Uterus (tissue), 2 donors: ENCODE results near the gene FRRS1L.

Experiments used
- POLR2A ChIP-seq, 2 donors: fragments of 450-650 bp; IDR thresholded peaks; one replicate each; pipeline ENCODE4 v1.6.1; 2016; ENCODE audit warnings: antibody characterized with exemption in 2 of 2, mild to moderate bottlenecking in 1 of 2, moderate library complexity in 1 of 2
- TF ChIP-seq, protein P1 (sequence below), 4 experiments: fragments of 200-600 bp in 2 of 4; fragments of 450-650 bp in 2 of 4; sonication (generic) in 2 of 4; IDR thresholded peaks; one replicate each; pipeline ENCODE4 v1.5.1; 2016 to 2019; ENCODE audit warnings: antibody characterized with exemption in 4 of 4, mild to moderate bottlenecking in 2 of 4, moderate library complexity in 1 of 4

DNA sequence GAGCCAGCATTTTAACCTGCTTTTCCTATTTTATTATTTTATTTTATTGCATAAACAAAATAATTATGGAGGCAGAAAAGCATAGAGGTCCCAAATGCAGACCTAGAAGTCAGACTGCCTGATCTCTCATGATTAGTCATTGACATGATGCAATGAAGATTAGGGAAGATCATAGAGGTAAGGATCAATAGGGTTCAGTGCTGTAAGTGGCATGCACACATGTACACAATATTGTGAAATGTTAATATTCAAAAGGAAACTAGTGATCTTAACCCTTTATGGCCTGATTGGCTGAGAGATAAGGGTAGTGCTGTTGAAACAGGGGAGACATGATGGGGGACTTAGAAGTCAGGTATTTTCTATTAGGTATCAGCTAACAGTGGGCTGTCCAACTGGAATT lies 1.1 kb upstream of the FRRS1L start:
- TF ChIP-seq POLR2A (IDR thresholded peaks at IDR 0.05) = no peak
- TF ChIP-seq, protein P1, sequence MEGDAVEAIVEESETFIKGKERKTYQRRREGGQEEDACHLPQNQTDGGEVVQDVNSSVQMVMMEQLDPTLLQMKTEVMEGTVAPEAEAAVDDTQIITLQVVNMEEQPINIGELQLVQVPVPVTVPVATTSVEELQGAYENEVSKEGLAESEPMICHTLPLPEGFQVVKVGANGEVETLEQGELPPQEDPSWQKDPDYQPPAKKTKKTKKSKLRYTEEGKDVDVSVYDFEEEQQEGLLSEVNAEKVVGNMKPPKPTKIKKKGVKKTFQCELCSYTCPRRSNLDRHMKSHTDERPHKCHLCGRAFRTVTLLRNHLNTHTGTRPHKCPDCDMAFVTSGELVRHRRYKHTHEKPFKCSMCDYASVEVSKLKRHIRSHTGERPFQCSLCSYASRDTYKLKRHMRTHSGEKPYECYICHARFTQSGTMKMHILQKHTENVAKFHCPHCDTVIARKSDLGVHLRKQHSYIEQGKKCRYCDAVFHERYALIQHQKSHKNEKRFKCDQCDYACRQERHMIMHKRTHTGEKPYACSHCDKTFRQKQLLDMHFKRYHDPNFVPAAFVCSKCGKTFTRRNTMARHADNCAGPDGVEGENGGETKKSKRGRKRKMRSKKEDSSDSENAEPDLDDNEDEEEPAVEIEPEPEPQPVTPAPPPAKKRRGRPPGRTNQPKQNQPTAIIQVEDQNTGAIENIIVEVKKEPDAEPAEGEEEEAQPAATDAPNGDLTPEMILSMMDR (IDR thresholded peaks at IDR 0.05) = no peak
